ENCODE results near the gene FIBP. TPM values are rescaled to one million over a fixed set of nuclear protein-coding genes. Genes with fewer than 3 reads are reported as not detected.

FIBP gene
- total RNA-seq = 241 and 303 TPM in 2 replicates

DNA sequence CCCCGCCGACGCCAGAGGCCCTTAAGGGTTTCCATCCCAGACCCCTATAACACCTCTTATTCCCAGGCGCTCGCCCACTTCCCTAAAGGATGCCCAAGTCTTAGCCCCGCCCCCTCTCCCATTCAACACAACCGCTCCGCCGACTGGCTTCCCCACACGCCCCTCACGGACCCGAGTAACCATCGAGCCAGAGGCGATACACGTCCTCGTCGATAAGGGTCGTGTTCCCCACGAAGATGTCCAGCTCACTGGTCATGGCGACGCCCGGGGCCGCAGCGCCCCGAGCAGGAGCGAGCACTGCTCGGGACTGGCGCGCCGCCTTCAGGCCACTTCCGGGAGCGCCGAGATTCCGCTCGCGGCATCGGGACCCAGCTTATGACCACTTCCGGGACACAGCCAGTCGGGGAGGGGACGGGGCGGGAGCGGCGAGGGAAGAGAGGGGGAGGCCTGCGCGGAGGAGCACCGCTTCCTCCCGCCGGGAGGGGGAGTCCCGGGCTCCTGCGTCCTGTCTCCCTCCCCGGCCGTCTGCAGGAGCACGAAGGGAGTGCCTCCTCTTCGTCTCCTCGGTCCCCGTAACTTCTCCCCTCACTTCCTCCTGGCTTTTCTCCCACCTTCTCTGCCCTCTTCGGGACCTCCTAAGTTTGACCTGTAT, at the start of gene FIBP:
TSS of gene FIBP (minus strand) at position 309 of the 652 bp plus-strand sequence. CDS start at position 256, 53 bp downstream.

GRCh38 chr11:65919141-65919572, 30.9 kb upstream of the FIBP start, which contains the start of gene DRAP1:
DRAP1 (plus strand) TSS chr11:65919426; CDS start chr11:65919502, 76 bp downstream.

DNA sequence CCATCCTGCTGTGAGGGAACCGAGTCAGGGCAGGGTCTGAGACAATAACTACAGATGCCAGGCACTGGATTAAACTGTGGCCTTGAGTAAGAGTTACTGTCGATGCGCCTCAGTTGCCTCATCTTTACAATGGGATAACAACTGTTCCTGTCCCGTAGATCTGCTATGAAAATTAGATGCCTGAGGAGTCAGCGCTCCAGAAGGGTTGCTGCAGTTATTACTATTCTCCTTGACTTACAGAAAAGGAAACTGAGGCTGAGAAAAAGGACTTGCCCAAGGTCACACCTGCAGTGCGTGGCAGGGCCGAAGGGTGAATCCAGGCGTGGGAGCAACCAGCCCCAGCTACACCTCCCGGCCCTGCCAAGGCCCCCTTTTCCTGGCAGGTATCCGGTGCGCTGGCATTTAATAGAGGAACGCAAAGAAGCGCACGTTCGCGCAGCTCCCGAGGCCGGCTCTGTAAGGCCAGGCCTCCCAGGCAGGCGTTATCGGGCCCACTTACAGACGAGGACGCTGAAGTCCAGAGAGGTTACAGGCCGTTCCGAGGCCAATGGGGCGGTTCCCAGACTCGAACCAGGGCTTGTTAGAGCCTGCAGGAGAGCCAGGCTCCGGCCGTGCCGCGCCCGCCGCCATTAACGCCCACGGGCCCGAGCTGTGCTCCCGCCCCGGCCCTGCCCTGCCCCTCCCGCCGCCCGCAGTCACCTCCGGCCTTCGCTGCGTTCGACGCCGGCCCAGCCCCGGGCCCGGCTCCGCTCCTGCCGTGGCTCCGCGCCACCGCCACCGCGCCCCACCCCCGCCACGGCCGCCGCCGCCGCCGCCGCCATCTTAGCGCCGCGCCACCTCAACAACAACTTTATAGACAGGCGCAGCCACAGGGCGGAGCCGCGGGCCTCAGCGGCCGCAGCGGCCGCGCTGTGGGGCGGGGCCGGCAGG, 30.2 kb upstream of the FIBP start, which contains the start of gene C11orf68:
TSS of gene C11orf68 (minus strand) at position 852 of the 930 bp plus-strand sequence. CDS start at position 821, 31 bp downstream.

GRCh38 chr11:65900125-65900898, 12.0 kb upstream of the FIBP start, which contains the start of gene FOSL1:
FOSL1 (minus strand) TSS chr11:65900388; CDS start chr11:65900339, 49 bp downstream.

DNA sequence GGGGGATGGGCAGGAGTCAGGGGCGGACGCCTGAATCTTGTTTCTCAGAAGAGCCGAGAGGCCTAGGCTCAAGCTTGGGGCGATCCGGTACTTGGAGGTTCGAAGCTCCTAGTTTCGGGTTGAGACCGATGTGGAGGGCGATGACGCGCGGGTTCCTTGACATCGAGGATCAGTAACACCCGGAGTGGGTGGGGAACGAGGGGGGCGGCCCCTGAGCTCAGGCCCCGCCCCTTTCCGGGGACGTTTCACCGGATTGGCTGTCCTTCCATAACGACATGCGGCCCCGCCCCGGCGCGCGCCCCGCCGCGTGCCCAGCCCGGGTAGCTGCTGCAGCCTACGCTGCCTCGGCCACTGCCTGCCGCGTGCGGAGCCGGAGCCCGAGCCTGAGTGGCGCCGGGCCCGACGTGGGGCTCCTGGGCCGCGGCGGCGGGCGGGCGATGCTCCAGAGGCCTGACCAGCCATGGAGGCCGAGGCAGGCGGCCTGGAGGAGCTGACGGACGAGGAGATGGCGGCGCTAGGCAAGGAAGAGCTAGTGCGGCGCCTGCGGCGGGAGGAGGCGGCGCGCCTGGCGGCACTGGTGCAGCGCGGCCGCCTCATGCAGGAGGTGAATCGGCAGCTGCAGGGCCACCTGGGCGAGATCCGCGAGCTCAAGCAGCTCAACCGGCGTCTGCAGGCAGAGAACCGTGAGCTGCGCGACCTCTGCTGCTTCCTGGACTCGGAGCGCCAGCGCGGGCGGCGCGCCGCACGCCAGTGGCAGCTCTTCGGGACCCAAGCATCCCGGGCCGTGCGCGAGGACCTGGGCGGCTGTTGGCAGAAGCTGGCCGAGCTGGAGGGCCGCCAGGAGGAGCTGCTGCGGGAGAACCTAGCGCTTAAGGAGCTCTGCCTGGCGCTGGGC, 2.3 kb upstream of the FIBP start, which contains the start of gene CCDC85B:
TSS of gene CCDC85B (plus strand) at position 350 of the 895 bp plus-strand sequence. CDS start at position 461, 111 bp downstream.

DNA sequence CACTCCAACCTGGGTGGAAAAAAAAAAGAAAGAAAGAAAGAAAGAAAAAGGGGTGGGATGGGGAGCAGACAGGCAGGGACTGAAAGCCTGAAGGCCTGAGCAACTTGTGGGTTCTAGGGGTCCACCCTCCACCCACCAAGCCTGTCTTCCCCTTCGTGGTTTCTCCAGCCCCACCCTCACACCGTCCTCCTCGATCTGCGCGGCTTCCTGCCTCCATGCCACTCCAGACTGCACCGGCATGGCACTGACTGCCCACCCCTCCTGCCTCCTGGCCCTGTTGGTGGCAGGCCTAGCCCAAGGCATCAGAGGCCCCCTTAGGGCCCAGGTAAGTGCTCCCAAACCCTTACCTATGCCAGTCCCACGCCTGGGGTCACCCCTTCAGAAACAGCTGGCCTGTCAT, 8.7 kb downstream of the FIBP start, which contains the start of gene CTSW:
TSS of gene CTSW (plus strand) at position 221 of the 400 bp plus-strand sequence. CDS start at position 239, 18 bp downstream.

DNA sequence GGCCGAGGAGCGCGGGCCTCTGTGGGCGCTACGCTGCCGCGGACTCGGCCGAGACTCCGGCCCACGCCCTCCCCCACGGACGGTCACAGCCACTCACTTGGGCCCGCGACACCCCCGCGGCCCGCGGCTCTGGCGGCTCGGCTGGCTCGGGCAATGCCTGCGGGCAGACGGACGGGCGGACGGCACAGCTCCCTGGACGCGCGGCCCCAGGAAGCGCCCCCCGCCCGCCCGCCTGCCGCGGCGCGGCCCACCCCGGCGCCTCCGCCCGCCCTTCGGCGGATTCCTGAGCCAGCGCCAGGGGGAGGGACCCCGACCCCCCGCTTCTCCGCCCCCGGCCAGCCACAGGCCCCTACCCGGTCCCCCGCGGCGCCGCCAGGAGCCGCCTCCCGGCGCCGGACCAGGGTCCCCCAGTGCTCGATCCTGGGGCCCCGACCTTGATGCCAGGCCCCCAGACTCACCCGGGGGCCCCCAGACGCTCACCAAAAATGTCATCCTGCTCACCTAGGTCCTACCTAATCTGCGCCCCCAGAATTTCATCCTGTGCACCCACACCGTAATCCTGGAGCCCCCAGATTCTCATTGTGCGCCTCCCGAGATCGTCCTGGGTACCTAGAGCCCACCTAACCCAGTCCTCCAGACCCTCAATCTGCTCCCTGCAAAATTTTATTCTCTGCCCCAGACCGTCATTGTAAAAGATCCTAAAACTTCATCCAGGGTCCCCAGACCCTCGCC, 15.5 kb downstream of the FIBP start, which contains the start of gene EFEMP2:
TSS of gene EFEMP2 (minus strand) at position 215 of the 732 bp plus-strand sequence. CDS start 446 bp downstream, outside the sequence.

DNA sequence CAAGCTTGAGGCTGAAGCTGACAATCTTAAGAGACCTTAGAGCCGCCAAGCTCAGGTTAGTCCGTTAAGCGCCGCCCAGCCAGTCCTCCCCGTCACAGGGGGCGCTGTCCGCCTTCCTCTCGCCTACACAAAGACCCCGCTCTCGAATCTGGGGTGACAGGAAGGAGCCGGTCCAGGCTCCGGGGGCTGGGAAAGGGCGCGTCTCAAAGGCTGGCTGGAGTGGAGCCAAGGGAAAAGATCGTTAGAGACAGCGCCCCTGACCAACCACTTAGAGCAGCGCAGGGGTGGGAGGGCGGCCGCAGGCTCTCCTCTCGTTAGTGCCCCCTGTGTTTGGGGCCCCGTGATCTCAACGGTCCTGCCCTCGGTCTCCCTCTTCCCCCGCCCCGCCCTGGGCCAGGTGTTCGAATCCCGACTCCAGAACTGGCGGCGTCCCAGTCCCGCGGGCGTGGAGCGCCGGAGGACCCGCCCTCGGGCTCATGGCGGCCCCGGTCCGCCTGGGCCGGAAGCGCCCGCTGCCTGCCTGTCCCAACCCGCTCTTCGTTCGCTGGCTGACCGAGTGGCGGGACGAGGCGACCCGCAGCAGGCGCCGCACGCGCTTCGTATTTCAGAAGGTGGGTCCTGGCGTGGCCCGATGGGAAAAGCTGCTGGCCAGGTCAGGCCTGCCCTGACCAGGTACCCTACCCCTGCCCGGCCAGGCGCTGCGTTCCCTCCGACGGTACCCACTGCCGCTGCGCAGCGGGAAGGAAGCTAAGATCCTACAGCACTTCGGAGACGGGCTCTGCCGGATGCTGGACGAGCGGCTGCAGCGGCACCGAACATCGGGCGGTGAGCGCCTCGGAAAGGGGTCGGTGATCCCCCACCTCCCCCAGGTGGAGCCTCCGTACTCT, 27.8 kb downstream of the FIBP start, which contains the start of gene MUS81:
TSS of gene MUS81 (plus strand) at position 156 of the 887 bp plus-strand sequence. CDS start at position 477, 321 bp downstream.

GRCh38 chr11:65857853-65858680, 30.2 kb downstream of the FIBP start, which contains the start of gene CFL1:
CFL1 (minus strand) TSS chr11:65858180; CDS start chr11:65858099, 81 bp downstream.

Other genes starting within 250 kb of the FIBP start
- 22.8 and 31.9 TPM in 2 replicates for gene RELA, start 225.6 kb downstream of the FIBP start, total RNA-seq
- gene KAT5, start 176.2 kb downstream of the FIBP start, total RNA-seq = 42.6 and 44.5 TPM in 2 replicates
- gene RNASEH2C, start 167.7 kb downstream of the FIBP start, total RNA-seq = 33.0 and 38.6 TPM in 2 replicates
- 12.9 and 14.3 TPM in 2 replicates for gene AP5B1, start 107.5 kb downstream of the FIBP start, total RNA-seq
- not detected in 2 replicates for gene OVOL1, start 101.4 kb downstream of the FIBP start, total RNA-seq
- 1.2 and 2.9 TPM in 2 replicates for gene SNX32, start 54.5 kb downstream of the FIBP start, total RNA-seq
- 768 and 957 TPM in 2 replicates for gene CFL1, start 30.3 kb downstream of the FIBP start, total RNA-seq
- gene MUS81, start 28.0 kb downstream of the FIBP start, total RNA-seq = 38.2 and 65.9 TPM in 2 replicates
- gene EFEMP2, start 15.7 kb downstream of the FIBP start, total RNA-seq = 38.3 and 39.7 TPM in 2 replicates
- gene CTSW, start 8.6 kb downstream of the FIBP start, total RNA-seq = under 0.01 TPM in 1 of 2 replicates, not detected in the other
- 53.4 and 63.9 TPM in 2 replicates for gene CCDC85B, start 2.2 kb upstream of the FIBP start, total RNA-seq
- 42.3 and 103 TPM in 2 replicates for gene FOSL1, start 11.9 kb upstream of the FIBP start, total RNA-seq
- 35.6 and 38.1 TPM in 2 replicates for gene C11orf68, start 30.6 kb upstream of the FIBP start, total RNA-seq
- gene DRAP1, start 31.0 kb upstream of the FIBP start, total RNA-seq = 370 and 389 TPM in 2 replicates
- gene TSGA10IP, start 57.0 kb upstream of the FIBP start, total RNA-seq = not detected in 2 replicates
- 34.2 and 34.8 TPM in 2 replicates for gene SART1, start 73.3 kb upstream of the FIBP start, total RNA-seq
- gene EIF1AD, start 113.7 kb upstream of the FIBP start, total RNA-seq = 28.7 and 37.3 TPM in 2 replicates
- gene BANF1, start 114.0 kb upstream of the FIBP start, total RNA-seq = 22.9 and 27.9 TPM in 2 replicates
- 0.20 TPM in 1 of 2 replicates, not detected in the other for gene CST6, start 123.5 kb upstream of the FIBP start, total RNA-seq
- gene CATSPER1, start 138.0 kb upstream of the FIBP start, total RNA-seq = 0.78 TPM in 1 of 2 replicates, not detected in the other
- gene GAL3ST3, start 160.7 kb upstream of the FIBP start, total RNA-seq = not detected in 2 replicates
- 154 and 157 TPM in 2 replicates for gene SF3B2, start 163.9 kb upstream of the FIBP start, total RNA-seq
- 15.8 and 21.3 TPM in 2 replicates for gene PACS1, start 181.8 kb upstream of the FIBP start, total RNA-seq

Data from subcutaneous preadipocyte (primary cell).